IMR-90 (cell line): Measurements from ENCODE around the gene FHL5. TPM values are rescaled to one million over a fixed set of nuclear protein-coding genes. Genes with fewer than 3 reads are reported as not detected.

Source experiments
- ATAC-seq: fragments of 200-7000 bp; cut with Tn5 transposase; 2 replicates; pipeline ENCODE4 v1.9.1; 2020; ENCODE audit warnings: low read depth, mild to moderate bottlenecking, moderate library complexity
- BruUV-seq: library from RNA; stranded (reverse); fragments of 400-500 nt; replicated peaks from 2 replicates; lab custom pipeline; 2021; lab: Mats Ljungman, UMichigan
- CTCF ChIA-PET: fragments of 300-600 bp; formaldehyde crosslinking; extraction: SDS; loops from one replicate; lab custom pipeline; 2021; ENCODE audit warnings: antibody characterized with exemption; lab: Yijun Ruan, JAX
- POLR2A ChIA-PET: fragments of 300-600 bp; sonication (Branson Sonifier 250); formaldehyde crosslinking; loops from one replicate; lab custom pipeline; 2022; ENCODE audit warnings: antibody characterized with exemption; ENCODE audit not compliant: unreplicated experiment; lab: Charles Lee
- DNase-seq: peaks from one replicate; pipeline ENCODE4 v3.0.0; 2013
- H2AFZ ChIP-seq: replicated peaks from 2 replicates; pipeline ENCODE3; 2013; ENCODE audit warnings: low read length, mild to moderate bottlenecking; ENCODE audit not compliant: poor library complexity
- H2AK5ac ChIP-seq: 2 replicates; pipeline ENCODE4 v1.6.1; 2013; ENCODE audit warnings: low read depth, low read length, inconsistent platforms
- H2AK9ac ChIP-seq: replicated peaks from 2 replicates; pipeline ENCODE3; 2013; ENCODE audit warnings: mild to moderate bottlenecking, low read depth, low read length, moderate library complexity; ENCODE audit not compliant: poor library complexity
- H2BK120ac ChIP-seq: 2 replicates; pipeline ENCODE4 v1.6.1; 2013; ENCODE audit warnings: low read depth, low read length, inconsistent platforms
- H2BK15ac ChIP-seq: 3 replicates; pipeline ENCODE4 v1.6.1; 2013; ENCODE audit warnings: low read depth, low read length, inconsistent platforms
- H2BK20ac ChIP-seq: 2 replicates; pipeline ENCODE4 v1.6.1; 2013; ENCODE audit warnings: low read depth, mild to moderate bottlenecking, inconsistent platforms, low read length, moderate library complexity
- H2BK5ac ChIP-seq: 2 replicates; pipeline ENCODE4 v1.6.1; 2013; ENCODE audit warnings: mild to moderate bottlenecking, low read depth, low read length, inconsistent platforms; ENCODE audit not compliant: poor library complexity, severe bottlenecking
- H3K14ac ChIP-seq: replicated peaks from 2 replicates; pipeline ENCODE4 v1.6.1; 2013; ENCODE audit warnings: low read depth, low read length, inconsistent platforms
- H3K18ac ChIP-seq: 2 replicates; pipeline ENCODE4 v1.6.1; 2013; ENCODE audit warnings: low read depth, low read length, control low read depth
- H3K23ac ChIP-seq: 2 replicates; pipeline ENCODE4 v1.6.1; 2013; ENCODE audit warnings: low read depth, low read length, inconsistent platforms
- H3K27ac ChIP-seq: 2 replicates; pipeline ENCODE4 v1.5.1; 2013; ENCODE audit warnings: mild to moderate bottlenecking, control low read depth, low read length; ENCODE audit not compliant: insufficient read depth
- H3K27me3 ChIP-seq: 2 replicates; pipeline ENCODE4 v1.6.1; 2013; ENCODE audit warnings: low read length; ENCODE audit not compliant: control insufficient read depth, insufficient read depth
- H3K36me3 ChIP-seq: 2 replicates; pipeline ENCODE4 v1.6.1; 2013; ENCODE audit warnings: low read length, mixed read lengths; ENCODE audit not compliant: control insufficient read depth, insufficient read depth
- H3K4ac ChIP-seq: 2 replicates; pipeline ENCODE4 v1.6.1; 2013; ENCODE audit warnings: low read depth, low read length, inconsistent platforms
- H3K4me1 ChIP-seq: 2 replicates; pipeline ENCODE4 v1.6.1; 2013; ENCODE audit warnings: low read length, mixed read lengths; ENCODE audit not compliant: control insufficient read depth, insufficient read depth
- H3K4me2 ChIP-seq: 2 replicates; pipeline ENCODE4 v1.6.1; 2013; ENCODE audit warnings: low read depth, mild to moderate bottlenecking, control low read depth, low read length, moderate library complexity
- H3K4me3 ChIP-seq: 2 replicates; pipeline ENCODE4 v1.5.1; 2013; ENCODE audit warnings: low read depth, mild to moderate bottlenecking, control low read depth, low read length, moderate library complexity; ENCODE audit not compliant: insufficient read depth
- H3K56ac ChIP-seq: 2 replicates; pipeline ENCODE4 v1.6.1; 2013; ENCODE audit warnings: low read length, inconsistent platforms; ENCODE audit not compliant: insufficient read depth; ENCODE audit errors: extremely low read depth
- H3K79me1 ChIP-seq, 2 experiments: 2 replicates each; pipeline ENCODE4 v1.6.1; 2013; ENCODE audit warnings: low read length in 2 of 2, inconsistent platforms in 1 of 2, low read depth in 1 of 2
- H3K9ac ChIP-seq: 2 replicates; pipeline ENCODE4 v1.6.1; 2013; ENCODE audit warnings: low read depth, low read length, control low read depth
- H3K9me1 ChIP-seq: 2 replicates; pipeline ENCODE4 v1.6.1; 2013; ENCODE audit warnings: low read length, inconsistent platforms; ENCODE audit not compliant: insufficient read depth
- H3K9me3 ChIP-seq: 2 replicates; pipeline ENCODE4 v1.6.1; 2013; ENCODE audit warnings: low read length; ENCODE audit not compliant: control insufficient read depth, insufficient read depth
- H4K20me1 ChIP-seq: 2 replicates; pipeline ENCODE4 v1.6.1; 2013; ENCODE audit warnings: low read length, inconsistent platforms; ENCODE audit not compliant: insufficient read depth
- H4K5ac ChIP-seq: 2 replicates; pipeline ENCODE4 v1.6.1; 2013; ENCODE audit warnings: mild to moderate bottlenecking, low read depth, low read length, control low read depth
- H4K8ac ChIP-seq, 2 experiments: 2 replicates each; pipeline ENCODE4 v1.6.1; 2013; ENCODE audit warnings: low read depth in 2 of 2, low read length in 2 of 2, control low read depth in 1 of 2, inconsistent platforms in 1 of 2
- H4K91ac ChIP-seq: 2 replicates; pipeline ENCODE4 v1.6.1; 2013; ENCODE audit warnings: low read depth, low read length, inconsistent platforms; ENCODE audit not compliant: insufficient read depth
- BHLHE40 ChIP-seq: fragments of 150-350 bp; IDR thresholded peaks from 2 replicates; pipeline ENCODE4 v1.6.1; 2016; ENCODE audit warnings: mild to moderate bottlenecking, low read depth, low read length
- CEBPB ChIP-seq: IDR thresholded peaks from 2 replicates; pipeline ENCODE4 v1.6.1; 2012; ENCODE audit warnings: low read depth, low read length, improper control_type of control experiment
- CHD1 ChIP-seq: IDR thresholded peaks from 2 replicates; pipeline ENCODE4 v1.6.1; 2012; ENCODE audit warnings: low read depth, low read length, improper control_type of control experiment
- CTCF ChIP-seq: conservative IDR thresholded peaks from 2 replicates; pipeline ENCODE4 v1.5.1; 2012; ENCODE audit warnings: mild to moderate bottlenecking, low read depth, low read length, improper control_type of control experiment
- FOS ChIP-seq: fragments of 150-350 bp; IDR thresholded peaks from 2 replicates; pipeline ENCODE4 v1.6.1; 2016; ENCODE audit warnings: low read depth, low read length
- MAFK ChIP-seq: IDR thresholded peaks from 2 replicates; pipeline ENCODE4 v1.6.1; 2012; ENCODE audit warnings: low read depth, low read length, improper control_type of control experiment
- MXI1 ChIP-seq: IDR thresholded peaks from 2 replicates; pipeline ENCODE4 v1.6.1; 2012; ENCODE audit warnings: low read depth, mild to moderate bottlenecking, low read length, moderate library complexity, borderline replicate concordance
- NFE2L2 ChIP-seq: fragments of 150-350 bp; IDR thresholded peaks from 2 replicates; pipeline ENCODE4 v1.6.1; 2016; ENCODE audit warnings: low read depth, mild to moderate bottlenecking, low read length
- RAD21 ChIP-seq: IDR thresholded peaks from 2 replicates; pipeline ENCODE4 v1.6.1; 2012; ENCODE audit warnings: low read length, improper control_type of control experiment
- RCOR1 ChIP-seq: IDR thresholded peaks from 2 replicates; pipeline ENCODE4 v1.6.1; 2012; ENCODE audit warnings: mild to moderate bottlenecking, low read length, improper control_type of control experiment; ENCODE audit not compliant: insufficient replicate concordance
- RFX5 ChIP-seq: IDR thresholded peaks from 2 replicates; pipeline ENCODE4 v1.8.0; 2012; ENCODE audit warnings: low read depth, mild to moderate bottlenecking, low read length, moderate library complexity
- USF2 ChIP-seq: fragments of 150-350 bp; IDR thresholded peaks from 2 replicates; pipeline ENCODE4 v1.6.1; 2017; ENCODE audit warnings: mild to moderate bottlenecking, antibody characterized with exemption, low read length, low read depth
- WGBS, 2 experiments: methylation state at CpG; one replicate each; pipeline versions ENCODE4 v1.1.5 to v1.1.7; 2013; ENCODE audit warnings: missing lambda C conversion rate in 2 of 2; ENCODE audit not compliant: insufficient read length in 1 of 2; ENCODE audit errors: extremely low coverage in 2 of 2; 5-methylcytosine and 5-hydroxymethylcytosine counted together
- dilution Hi-C: fragments of 300-500 bp; cut with HindIII; formaldehyde crosslinking; loops from one replicate; pipeline ENCODE4 v1.14.3; 2018; ENCODE audit warnings: low sequenced_read_pairs; ENCODE audit not compliant: unreplicated experiment
- in situ Hi-C: fragments of 300-500 bp; cut with MboI; formaldehyde crosslinking; loops from 3 replicates; pipeline ENCODE4 v1.14.3; 2019; ENCODE audit warnings: low sequenced_read_pairs, inconsistent platforms, mixed read lengths
- intact Hi-C: fragments of 100-400 bp; cut with micrococcal nuclease; formaldehyde crosslinking; loops from 2 replicates; pipeline ENCODE4 v1.10.0; 2022
- polyA plus RNA-seq, 3 experiments: library from polyadenylated mRNA; depleted of rRNA; stranded (reverse); fragments of >200 nt; gene quantifications; 2 replicates each; pipeline ENCODE4 v1.2.3, GENCODE V29; 2012; ENCODE audit warnings: low replicate concordance in 1 of 3
- total RNA-seq: library from RNA; depleted of rRNA; stranded (reverse); fragments of >200 nt; gene quantifications from 2 replicates; pipeline ENCODE4 v1.2.3, GENCODE V29; 2012
- TF ChIP-seq, protein P1 (sequence below): fragments of 150-350 bp; IDR thresholded peaks from 2 replicates; pipeline ENCODE4 v1.6.1; 2016; ENCODE audit warnings: low read depth, mild to moderate bottlenecking, low read length, moderate library complexity, borderline replicate concordance

FHL5 gene
- total and polyA plus RNA-seq, 2 of the 4 experiments (the other 2 are of a cell fraction): not detected

DNA sequence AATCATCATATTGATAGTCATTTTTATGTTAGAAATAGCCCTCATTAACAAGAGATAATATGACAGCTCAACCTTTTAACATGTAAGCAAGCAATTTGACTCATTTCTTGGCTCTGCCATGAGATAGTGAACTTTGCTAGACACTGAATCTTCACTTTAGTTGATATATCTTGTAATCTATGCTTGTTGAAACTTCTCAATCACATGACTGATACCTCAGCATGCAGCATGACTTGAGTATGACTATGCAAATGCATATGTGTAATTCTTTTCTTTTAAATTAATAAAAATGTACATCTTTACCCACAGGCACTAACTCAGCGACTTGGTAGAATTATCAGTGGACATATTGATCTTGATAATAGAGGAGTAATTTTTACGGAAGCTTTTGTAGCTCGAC is 34.7 kb upstream of the FHL5 start:
- dilution Hi-C loops: no loop called here
- intact Hi-C loops: no loop called here
- Histone ChIP-seq H3K4me3 (no peak overlapping the region), H2AFZ (no peak overlapping the region), H3K79me1 (no peaks in the 10 kb centered on the region; a peak in 1 of 4 replicates), H3K9ac (no peak overlapping the region), H3K27ac (no peak overlapping the region), H3K4me2 (no peak overlapping the region), H4K91ac (no peak overlapping the region), H2AK9ac (no peak overlapping the region), H3K27me3 (no peaks in the 10 kb centered on the region), H2BK5ac (no peak overlapping the region), H3K9me3 (no peaks in the 10 kb centered on the region), H4K20me1 (no peaks in the 10 kb centered on the region), H3K9me1 (no peaks in the 10 kb centered on the region), H3K18ac (no peak overlapping the region), H4K8ac (no peak overlapping the region), H2AK5ac (no peak overlapping the region), H3K14ac (no peak overlapping the region), H3K56ac (no peak overlapping the region), H3K23ac (no peak overlapping the region), H3K36me3 (peaks cover 20% of the 10 kb centered on the region), H3K4me1 (no peaks in the 10 kb centered on the region), H2BK20ac (no peak overlapping the region), H2BK120ac (no peak overlapping the region), H2BK15ac (no peak overlapping the region), H3K4ac (no peak overlapping the region), H4K5ac (no peak overlapping the region)
- no TSS peak for BruUV-seq
- WGBS, 2 experiments: no CpG with 5 or more reads among the region's 3 CpGs
- DNase-seq (no peak), ATAC-seq (no peak)
- POLR2A ChIA-PET: no interaction called here
- in situ Hi-C loops: no loop called here
- CTCF ChIA-PET: interaction anchor here (0.6 to 1.5 kb wide), 2 partner anchors 16 to 24 kb away, joined by 4 to 5 read pairs; no protein-coding TSS in a partner anchor
- no peak for TF ChIP-seq MXI1
- TF ChIP-seq USF2: no peak
- no peak for TF ChIP-seq RFX5
- no peak for TF ChIP-seq RAD21
- TF ChIP-seq FOS: no peak
- TF ChIP-seq MAFK: no peak
- TF ChIP-seq RCOR1: no peak
- no peak for TF ChIP-seq NFE2L2
- no peak for TF ChIP-seq BHLHE40
- TF ChIP-seq, protein P1, sequence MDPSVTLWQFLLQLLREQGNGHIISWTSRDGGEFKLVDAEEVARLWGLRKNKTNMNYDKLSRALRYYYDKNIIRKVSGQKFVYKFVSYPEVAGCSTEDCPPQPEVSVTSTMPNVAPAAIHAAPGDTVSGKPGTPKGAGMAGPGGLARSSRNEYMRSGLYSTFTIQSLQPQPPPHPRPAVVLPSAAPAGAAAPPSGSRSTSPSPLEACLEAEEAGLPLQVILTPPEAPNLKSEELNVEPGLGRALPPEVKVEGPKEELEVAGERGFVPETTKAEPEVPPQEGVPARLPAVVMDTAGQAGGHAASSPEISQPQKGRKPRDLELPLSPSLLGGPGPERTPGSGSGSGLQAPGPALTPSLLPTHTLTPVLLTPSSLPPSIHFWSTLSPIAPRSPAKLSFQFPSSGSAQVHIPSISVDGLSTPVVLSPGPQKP: no peak
- no peak for TF ChIP-seq CTCF
- no peak for TF ChIP-seq CHD1
- TF ChIP-seq CEBPB: no peak
